NCI-H2227 treated with DMSO at 0.1 percent for 48 hours (cell line): ENCODE data around the gene GOLT1A.

Experiments used
- DNase-seq: peaks from one replicate; lab custom pipeline; 2025; lab: John Stamatoyannopoulos, UW

GOLT1A gene

GRCh38 chr1:204190212-204191211 is 23.3 kb downstream of the GOLT1A start:
- DNase-seq = peak; percentile 38

GRCh38 chr1:204188959-204189639 is 24.7 kb downstream of the GOLT1A start:
- no peak for DNase-seq

DNA sequence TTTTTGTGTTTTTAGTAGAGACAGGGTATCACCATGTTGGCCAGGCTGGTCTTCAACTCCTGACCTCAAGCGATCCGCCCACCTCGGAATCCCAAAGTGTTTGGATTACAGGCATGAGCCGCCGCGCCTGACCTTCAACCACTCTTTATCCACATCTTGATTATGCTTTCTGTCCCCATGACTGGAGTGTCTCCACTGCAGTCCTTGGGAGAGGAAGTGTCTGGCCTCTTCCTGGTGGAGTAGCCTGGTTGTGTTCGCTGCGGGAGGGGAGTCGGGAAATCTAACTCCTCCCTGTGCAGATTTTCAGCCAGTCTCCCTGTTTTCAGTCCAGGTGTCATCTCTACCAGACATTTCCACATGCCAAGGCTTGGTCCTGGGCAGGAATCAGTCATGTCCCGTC is 27.2 kb downstream of the GOLT1A start:
- no peak for DNase-seq

GRCh38 chr1:204181116-204181515 is 32.7 kb downstream of the GOLT1A start:
- no peak for DNase-seq

DNA sequence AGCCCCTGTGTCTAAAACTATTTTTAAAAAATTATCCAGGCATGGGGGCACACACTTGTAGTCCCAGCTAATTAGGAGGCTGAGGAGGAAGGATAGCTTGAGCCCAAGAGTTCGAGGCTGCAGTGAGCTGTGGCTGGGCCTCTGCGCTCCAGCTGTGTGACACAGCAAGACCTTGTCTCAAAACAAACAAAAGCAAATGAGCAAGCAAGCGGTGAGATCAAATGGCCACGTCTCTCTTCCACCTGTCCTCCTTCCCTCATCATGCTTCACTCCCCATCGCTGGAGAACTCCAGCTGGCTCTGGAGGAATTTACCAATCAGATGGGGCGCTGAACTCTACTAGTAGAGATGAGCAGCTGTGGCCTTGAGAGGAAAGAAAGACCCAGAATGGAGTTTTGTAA is 33.7 kb downstream of the GOLT1A start:
- no peak for DNase-seq

DNA sequence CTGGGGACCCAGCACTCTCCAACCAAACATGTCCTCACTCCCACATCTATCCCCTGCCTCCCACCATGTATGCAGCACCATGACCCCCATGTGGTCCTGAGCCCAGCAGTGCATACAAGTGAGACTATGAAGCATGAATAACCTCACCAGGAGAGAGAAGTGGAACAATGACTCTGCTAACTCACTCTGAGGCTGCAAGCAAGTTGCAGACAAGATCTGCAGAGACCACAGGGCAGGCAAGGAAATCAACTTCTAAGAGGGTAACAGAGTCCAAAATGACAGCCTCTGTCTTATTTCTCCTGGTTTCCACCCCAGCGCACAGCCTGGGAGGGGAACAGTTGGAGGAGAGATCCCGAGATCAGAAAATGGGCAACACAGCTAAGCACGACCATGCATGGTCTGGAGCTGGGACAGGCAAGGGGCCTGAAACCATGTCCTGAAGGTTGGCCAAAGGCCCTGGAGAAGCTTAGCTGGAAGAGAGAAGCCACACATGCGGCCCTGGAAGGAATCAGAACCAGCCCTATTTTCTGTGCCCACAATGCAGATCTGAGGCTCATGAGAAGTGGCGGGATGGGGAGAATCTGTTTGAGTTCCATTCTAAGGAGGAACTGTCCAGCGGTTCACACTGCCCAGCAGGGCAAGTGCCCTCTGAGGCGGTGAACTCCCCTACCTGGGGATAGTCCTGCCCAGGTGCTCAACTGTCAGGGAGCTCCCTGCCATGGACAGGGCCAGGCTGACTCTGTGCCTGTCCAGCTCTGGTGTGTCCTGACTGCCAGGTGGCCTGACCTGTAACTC is 35.1 kb downstream of the GOLT1A start:
- no peak for DNase-seq

DNA sequence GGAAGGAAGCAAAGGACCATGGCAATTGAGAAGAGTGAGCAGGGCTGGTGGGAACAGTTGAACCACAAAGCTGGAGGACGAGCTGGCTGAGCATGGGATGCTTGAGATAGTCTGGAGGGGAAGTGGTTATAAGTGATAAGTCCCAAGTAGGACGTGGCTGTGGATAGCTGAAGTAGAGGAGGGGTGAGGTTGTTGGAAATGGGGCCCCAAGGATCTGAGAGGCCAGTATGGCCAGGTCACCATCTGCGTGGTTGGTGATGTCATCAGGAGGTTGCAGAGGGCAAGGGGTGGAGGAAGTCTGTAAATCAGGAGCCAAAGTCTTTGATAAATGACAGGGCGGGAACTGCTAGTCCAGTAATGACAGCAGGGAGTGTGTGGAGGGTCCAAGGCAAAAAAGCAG is 36.7 kb downstream of the GOLT1A start:
- no peak for DNase-seq

DNA sequence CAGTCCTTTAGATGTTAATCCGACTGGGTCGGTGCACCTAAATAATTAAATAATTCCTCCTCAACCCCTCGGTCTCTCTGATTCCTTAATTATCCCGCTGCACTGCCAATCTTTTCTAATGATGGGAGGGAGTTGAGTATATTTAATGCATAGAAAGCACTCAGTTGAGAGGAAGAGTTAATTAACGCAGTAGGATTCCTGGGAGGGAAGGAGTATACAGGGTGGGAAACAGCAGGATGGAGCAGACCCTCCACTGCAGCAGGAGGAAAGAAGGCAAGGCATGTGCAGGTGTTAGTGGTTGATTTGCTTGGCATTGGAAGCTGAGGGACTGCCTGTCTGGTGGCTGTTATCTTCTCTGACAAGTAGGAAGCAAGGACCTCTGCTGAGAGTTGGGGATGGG is 37.7 kb downstream of the GOLT1A start:
- no peak for DNase-seq

GRCh38 chr1:204174958-204175357 is 38.8 kb downstream of the GOLT1A start:
- DNase-seq = no peak

- DNase-seq = no peak
These were observed 41.3 kb downstream of the GOLT1A start for GRCh38 chr1:204172404-204173029.

GRCh38 chr1:204171751-204172178 is 42.0 kb downstream of the GOLT1A start:
- no peak for DNase-seq

DNA sequence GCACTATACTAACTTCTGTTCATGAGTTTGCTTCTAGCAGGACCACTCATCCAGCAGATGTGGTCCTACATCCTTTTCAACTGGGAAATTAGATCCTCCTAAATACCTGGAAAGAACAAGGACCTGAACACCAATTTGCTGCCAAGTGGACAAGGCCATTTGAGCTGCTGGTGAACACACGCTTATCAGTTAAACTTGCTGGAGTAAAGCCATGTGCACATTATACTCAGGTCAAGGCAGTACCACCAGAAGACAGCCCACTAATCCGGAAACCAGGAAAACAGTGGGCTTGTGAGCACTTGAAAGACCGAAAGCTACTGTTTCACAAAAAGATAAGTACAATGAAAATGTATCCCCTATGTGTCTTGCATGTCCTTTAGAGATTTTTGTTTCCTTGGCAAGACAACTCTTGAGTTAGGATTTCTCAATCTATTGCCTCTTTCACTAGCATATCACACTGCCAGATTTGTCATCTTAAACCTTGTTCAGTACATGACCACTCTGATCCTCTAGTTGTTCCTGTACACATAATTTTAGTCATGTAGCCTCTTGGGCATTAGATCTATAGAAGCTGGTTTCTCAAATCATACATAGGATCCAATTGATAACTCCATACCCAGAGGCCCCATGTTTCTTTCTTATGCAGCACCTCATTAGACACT is 43.2 kb downstream of the GOLT1A start:
- DNase-seq = no peak

- DNase-seq = no peak
These were observed 43.9 kb downstream of the GOLT1A start for GRCh38 chr1:204169858-204170257.

GRCh38 chr1:204167730-204168129 is 46.1 kb downstream of the GOLT1A start:
- DNase-seq = no peak

DNA sequence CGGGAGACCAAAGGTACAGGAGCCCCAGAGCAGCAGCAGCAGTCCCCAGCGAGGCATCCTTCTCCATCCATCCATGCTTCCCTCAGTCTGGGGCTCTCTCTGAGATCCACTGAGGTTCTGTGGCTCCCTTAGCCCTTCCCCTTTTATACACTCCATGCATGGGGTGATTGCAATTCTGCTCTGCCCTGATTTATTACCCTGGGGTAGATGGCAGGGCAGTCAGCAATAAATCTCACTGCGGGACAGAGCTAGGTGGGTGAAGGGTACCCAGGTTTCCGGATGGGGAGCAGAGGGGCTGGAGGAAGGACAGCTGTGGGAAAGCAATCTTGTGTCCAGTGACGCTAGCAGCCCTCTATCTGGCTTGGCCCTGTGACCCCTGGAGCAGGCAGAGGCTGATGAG is 47.6 kb downstream of the GOLT1A start, which contains the start of gene REN:
Gene REN, minus strand, starts transcription at position 119 of the 400 bp plus-strand sequence. Its CDS starts 44 bp downstream, at position 75.
- DNase-seq = no peak

- DNase-seq = peak; percentile 65
These were observed 51.2 kb downstream of the GOLT1A start for GRCh38 chr1:204162494-204163074.

DNA sequence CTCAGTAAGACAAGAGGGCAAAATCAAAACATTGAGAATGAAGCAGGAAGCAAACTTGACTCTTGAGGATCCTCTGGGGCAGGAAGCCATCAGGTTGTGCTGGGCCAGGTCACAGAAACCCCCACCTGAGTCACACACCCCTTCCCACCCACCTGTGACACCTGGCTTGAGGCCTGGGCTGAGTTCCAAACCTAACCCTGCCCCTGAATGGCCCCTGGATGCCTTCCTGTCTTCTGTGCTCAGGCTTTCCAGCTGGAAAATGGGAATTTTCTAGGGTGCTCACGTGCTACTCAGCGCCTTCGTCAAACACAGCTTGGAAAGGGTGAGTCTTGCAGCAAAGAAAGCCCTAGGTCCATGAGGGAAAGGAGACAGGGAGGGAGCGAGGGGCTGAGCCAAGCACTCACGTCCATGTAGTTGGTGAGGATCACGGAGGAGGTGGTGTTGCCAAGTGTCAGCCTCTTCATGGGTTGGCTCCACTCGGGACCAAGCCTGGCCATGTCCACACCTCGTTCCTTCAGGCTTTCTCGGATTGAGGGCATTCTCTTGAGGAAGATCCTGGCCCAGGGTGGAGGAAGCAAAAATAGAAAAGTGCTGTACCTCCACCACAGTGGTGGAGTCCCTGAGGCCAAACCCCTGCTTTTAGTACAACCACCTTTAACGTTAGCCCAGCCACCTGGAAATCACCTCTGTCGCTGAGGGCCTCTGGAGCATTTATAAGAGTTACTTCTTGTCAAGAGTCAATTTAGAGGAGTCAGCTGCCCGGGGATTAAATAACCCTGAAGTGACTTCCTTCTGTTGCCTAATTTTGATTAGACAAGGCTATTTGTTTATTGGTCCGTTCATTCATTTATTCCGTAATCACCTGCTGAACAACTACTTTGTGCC is 51.9 kb downstream of the GOLT1A start:
- DNase-seq = no peak

DNA sequence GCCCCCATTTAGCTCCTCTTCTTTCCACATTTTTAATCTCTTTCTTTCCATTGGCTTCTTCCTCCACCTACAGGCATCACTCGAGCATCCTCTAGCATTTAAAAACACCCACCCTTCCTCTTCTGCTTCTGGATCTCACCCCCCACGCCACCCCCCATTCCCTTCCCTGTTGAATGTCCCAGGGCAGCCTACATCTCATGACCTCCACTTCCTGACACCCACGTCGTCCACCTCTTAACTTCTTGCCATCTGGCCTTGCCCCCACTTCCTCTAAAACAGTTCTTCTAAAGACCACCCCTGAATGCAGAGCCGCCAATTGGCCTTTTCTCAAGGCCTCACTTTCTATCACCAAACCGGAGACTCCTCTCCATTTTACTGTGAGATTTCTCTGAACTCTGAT is 55.8 kb downstream of the GOLT1A start:
- no peak for DNase-seq

GRCh38 chr1:204155881-204156280 is 57.9 kb downstream of the GOLT1A start:
- no peak for DNase-seq
